Testis (tissue), 2 donors: ENCODE measurements around the gene OR2AE1.

Experiments used
- POLR2A ChIP-seq: fragments of 450-650 bp; IDR thresholded peaks from one replicate; pipeline ENCODE4 v1.6.1; 2017; ENCODE audit warnings: antibody characterized with exemption, mild to moderate bottlenecking, moderate library complexity
- TF ChIP-seq, protein P1 (sequence below), 3 experiments: fragments of 450-650 bp in 2 of 3; fragments of 200-600 bp in 1 of 3; sonication (generic) in 1 of 3; IDR thresholded peaks; one replicate each; pipeline ENCODE4 v1.5.1; 2016 to 2019; ENCODE audit warnings: antibody characterized with exemption in 3 of 3, mild to moderate bottlenecking in 2 of 3, moderate library complexity in 1 of 3

DNA sequence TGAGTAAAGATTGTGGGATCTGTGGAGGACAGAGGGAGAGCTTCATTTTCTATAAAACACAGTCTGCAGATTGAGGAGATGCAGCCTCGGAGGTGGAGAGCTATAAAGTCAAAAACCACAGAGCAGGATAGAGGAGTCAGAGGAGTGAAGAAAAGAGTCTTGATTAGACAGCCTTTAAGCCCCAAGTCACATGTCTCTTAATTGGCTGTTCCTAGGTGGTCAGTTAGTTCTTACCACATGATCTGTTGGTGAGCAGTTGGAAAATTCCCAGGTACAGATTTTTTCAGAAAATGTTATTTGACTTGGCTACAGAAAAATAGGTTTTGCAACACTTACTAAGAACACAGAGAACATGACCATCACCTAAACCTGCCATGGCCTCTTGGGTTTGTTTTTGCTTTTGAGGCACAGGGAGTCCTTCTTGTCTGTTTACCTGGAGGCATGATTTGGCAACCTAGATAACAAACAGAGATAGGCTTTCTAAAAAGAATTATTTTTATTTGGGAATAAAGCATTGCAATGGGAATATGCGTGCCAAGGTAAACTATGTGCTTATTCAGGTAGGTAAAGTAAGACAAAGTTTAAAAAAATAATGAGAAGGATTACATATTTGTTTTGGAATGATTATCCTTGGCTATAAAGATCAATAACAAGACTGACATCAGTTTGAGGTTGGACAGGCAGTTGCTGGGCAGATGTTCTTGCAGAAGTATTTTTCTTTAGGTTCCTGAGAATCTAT, 49.6 kb downstream of the OR2AE1 start:
- TF ChIP-seq, protein P1, sequence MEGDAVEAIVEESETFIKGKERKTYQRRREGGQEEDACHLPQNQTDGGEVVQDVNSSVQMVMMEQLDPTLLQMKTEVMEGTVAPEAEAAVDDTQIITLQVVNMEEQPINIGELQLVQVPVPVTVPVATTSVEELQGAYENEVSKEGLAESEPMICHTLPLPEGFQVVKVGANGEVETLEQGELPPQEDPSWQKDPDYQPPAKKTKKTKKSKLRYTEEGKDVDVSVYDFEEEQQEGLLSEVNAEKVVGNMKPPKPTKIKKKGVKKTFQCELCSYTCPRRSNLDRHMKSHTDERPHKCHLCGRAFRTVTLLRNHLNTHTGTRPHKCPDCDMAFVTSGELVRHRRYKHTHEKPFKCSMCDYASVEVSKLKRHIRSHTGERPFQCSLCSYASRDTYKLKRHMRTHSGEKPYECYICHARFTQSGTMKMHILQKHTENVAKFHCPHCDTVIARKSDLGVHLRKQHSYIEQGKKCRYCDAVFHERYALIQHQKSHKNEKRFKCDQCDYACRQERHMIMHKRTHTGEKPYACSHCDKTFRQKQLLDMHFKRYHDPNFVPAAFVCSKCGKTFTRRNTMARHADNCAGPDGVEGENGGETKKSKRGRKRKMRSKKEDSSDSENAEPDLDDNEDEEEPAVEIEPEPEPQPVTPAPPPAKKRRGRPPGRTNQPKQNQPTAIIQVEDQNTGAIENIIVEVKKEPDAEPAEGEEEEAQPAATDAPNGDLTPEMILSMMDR (IDR thresholded peaks at IDR 0.05): no peak
- TF ChIP-seq POLR2A: no peak
